HG03039 (cell line): Measurements from ENCODE around the gene GSTO2.

ENCODE experiments used
- ATAC-seq: cut with Tn5 transposase; IDR thresholded peaks from one replicate; pipeline ENCODE4 v1.9.1; 2021; ENCODE audit warnings: mild to moderate bottlenecking, moderate library complexity; ENCODE audit not compliant: unreplicated experiment

The GSTO2 gene

DNA sequence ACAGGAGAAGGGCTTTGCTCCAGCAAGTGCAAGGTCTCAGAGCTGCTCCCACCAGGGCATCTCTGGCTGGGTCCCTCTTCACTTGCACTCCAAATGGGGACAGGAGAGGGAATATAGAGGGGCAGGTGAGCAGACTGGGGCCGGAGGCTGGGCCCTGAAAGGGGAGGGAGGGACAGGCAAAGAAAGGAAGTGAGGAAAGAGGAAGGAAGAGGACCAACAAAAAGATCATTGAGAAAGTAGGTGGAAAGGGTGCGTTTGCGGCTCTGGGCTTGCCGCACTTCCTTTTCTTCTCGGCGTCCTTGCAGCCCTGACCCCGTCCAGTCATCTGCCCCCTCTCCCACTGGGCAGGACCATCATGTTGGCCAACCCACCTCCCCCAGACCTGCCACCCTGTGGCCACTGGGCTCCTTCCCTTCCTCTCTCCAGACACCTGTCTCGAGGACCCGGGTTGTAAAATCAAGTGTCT, 55.3 kb downstream of the GSTO2 start:
- no peak for ATAC-seq

DNA sequence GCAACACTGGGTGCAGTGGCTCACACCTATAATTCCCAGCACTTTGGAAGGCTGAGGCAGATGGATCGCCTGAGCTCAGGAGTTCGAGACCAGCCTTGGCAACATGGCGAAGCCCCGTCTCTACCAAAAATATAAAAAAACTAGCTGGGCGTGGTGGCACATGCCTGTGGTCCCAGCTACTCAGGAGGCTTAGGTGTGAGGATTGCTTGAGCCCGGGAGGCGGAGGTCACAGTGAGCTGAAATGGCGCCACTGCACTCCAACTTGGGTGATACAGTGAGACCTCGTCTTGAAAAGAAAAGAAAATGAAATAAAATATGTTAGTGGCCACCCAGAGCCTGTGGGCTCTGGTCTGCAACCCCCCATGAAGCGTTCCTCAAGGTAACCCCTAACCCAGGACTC, 55.9 kb downstream of the GSTO2 start:
- no peak for ATAC-seq

DNA sequence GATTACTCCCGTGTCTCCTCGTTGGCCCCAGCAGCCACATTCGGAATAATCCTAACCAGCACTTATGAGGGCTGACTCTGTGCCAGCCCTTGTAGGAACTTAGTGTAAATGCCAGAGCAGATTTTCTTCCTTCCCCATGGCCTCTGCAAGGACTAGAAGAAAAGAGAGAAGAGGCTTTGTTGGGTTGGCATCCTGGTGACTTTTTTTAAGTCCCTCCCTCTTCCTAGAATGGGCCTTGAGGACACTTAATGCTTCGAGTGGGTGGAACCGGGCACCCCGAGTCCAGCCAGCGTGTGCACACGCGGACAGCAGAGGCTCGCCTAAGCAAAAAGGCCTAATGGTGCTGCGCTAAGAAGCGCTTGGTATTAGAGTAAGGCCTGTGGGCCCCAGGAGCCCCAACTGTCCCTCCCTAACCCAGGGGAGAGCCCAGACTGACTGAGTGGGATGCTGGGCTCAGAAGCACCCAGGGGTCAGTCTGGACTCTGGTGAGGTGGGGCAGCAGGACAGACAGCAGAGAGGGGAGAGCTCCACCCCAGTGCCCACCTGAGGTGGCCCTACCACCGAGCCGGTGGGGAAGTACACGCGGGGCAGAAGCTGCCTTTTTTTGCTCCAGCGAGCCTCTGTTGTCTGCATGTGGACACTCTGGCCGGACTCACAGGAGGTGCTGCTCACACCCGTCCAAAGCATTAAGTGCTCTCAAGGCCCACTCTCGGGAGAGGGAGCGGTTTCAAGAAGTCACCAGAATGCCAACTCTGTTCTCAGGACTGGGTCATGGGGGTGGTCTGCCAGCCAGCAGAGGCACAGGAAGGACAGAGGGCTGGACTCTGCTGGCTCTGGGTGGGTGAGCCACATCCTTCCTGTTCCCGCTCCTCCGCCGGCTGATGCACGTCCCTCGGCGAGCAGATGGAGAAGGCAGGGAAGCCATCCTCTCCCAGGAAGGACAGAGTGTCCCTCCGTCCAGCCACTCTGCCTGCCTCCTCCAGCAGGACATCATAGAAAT, 56.8 kb downstream of the GSTO2 start:
- no peak for ATAC-seq

DNA sequence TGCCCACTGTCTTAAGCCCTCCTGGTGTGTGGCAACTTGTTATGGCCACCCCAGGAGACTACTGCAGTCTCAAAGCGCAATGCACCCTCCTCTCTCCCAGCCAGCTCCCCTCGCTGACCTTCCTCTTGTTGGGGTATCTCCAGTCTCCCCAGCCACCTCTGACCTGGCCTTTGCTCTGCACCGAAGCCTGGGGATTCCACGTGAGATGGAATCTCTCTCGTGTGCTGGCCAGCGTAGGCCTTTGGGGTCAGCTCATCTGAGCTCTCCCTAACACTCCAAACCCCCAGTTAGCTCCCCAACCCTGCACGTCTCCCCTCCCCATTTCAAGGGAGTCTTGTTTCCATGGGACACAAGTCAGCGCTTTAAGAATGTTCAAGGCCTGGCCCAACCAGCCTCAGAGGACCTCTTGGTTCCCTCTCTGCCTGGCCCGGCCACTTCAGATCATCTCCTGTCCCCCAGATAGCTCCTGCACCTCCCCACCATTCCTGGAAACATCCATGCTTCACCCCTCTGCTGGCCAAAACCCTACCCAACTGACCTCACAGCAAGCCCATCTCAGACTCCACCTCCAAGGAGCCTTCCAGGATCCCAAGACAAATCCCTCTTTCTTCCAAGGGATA, 58.1 kb downstream of the GSTO2 start:
- ATAC-seq = no peak

DNA sequence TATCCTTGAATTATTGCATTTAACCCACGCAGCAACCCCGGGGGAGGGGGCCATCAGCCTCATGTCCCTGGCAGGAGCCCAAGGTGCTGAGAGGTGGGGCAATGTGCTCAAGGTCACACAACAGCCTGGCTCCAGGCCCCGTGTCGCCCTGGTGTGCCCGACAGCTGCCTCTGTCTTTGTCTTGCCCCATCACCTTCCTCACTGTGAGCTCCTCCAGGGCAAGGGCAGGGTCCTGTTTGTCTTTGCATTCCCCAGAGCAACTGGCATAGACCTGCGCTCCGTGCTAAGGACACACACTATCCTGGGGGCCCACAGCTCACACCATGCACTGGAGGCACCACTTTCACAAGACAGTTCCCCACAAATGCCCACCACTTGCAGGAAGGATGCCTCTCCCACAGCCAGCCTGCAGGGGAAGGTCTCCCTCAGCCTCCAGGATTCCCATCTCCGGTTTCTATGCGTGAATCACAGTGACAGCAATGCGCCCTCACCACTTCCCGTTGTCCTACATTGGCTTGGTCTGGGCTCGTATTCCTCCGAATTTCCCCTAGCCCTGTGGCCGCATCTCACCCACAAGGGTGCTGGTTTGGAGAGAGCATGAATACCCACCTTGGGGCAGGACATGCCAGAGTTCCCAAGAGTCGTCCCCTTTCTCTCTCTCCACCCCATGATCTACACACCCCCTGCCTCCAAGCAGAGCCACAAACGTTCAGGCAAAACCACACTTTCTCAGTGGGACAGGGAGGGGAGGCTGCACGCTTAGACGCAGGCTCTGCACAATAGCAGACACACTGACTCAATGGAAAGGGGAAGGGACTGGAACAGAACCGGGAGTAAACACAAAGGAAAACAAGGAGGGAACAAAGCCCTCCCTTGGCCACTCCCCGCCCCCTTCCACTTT, 59.0 kb downstream of the GSTO2 start:
- ATAC-seq = no peak

DNA sequence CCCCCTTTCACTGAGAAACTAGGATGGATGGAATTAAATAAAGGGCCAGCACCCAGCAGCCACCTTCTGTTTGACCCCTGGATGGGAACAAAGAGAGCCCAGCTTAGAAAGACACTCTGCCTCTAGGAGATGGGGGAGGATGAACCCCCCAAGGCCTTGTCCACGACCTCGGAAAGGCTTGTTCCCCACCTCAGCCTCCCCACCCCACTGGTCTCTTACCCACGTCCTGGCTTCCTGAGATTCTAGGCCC, 59.6 kb downstream of the GSTO2 start:
- ATAC-seq = no peak

DNA sequence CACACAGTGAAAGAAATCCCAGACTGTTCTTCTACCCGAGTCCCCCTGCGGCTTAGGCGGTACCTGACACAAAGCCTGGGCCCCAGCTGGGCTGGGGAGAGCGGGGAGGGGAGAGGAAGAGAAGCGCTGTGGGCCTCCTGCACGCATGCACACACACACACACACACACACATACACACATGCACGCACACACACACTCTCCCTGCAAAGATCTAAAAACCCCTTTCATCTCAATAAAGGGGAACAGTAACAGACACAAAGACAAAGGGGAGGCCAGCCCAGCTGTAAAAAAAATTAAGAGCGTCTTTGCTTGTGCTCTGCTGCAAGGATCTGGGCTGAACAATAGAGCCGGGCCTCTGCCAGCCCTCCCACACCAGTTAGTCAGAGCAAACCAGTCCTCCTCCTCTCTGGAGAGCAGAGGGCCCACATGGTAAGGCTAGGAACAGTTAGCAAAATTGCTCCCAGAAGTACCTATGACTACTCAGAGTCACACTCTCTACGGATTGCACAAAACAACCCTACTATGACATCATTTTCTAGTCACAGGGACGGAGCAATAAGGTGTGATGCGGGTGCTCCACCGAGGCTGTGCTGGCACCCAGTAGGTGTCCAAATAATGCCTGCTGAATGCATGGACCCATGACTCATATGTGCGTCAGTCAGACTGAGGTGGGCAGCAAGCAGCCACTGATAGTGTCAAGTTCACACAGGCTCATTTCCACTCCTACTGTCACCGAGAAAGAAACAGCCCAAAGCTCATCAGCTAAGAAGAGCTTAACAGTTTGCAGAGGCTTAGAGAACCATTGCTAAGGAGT, 60.1 kb downstream of the GSTO2 start:
- ATAC-seq = peak; percentile 45

DNA sequence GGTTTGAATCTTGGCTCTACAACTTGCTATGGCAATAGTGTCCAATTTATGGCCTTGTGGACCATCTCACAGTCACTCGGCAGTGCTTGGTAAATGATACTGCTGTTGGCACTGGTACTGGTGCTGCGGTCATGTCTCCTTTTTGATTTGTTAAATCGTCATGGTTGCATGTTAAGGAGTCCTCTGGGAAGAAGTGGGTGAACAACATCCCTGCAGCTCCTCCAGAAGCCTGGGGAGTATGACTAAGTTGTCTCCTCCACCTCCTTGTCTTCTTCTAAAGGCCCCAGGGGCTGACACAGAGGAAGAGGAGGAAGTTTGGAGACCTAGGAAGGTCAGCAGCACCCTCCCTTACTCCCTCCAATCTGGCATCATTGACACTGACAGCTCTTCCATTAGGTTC, 60.8 kb downstream of the GSTO2 start:
- no peak for ATAC-seq

DNA sequence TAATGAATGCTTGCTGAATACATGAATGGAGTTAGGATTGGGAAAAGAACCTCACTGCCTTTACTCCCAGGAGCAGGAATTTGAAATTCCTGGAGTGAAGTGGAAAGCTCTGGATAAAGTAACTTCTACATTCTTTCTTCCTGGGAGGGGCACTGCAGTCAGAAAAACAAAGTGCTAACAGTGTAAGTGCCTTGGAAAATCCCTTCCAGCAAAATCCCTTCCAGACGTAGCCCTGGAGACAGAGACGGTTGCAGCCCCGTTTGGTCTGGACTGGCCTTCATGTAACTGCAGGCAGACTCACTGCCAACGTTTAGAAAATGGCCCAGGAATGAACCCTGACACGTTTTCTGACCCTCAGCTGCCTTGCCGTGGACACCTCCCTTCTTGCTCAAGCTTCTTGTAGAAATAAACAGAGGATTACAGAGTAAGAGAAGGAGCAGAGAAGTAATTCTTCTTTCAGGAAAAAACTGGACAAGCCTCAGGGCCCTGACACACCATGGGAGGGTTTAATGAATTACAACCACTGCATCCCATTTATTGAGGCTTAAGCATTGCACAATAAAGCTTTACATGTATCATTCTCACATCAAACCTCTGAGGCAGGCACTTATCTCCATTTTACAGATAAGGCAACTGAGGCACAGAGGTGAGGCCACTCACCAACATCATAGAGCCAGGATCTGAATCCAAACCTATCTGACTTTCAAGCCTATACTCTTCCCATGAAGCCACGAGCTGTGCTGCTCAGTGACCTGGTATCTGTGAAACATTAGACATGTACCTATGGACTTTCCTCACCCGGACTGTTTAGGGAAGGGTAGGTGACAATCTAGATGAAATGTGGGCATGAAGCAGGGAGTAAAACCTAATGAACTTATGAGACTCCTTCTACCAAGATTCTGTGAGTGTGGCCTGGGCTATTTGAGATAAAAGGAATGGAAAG, 61.5 kb downstream of the GSTO2 start:
- ATAC-seq = no peak

DNA sequence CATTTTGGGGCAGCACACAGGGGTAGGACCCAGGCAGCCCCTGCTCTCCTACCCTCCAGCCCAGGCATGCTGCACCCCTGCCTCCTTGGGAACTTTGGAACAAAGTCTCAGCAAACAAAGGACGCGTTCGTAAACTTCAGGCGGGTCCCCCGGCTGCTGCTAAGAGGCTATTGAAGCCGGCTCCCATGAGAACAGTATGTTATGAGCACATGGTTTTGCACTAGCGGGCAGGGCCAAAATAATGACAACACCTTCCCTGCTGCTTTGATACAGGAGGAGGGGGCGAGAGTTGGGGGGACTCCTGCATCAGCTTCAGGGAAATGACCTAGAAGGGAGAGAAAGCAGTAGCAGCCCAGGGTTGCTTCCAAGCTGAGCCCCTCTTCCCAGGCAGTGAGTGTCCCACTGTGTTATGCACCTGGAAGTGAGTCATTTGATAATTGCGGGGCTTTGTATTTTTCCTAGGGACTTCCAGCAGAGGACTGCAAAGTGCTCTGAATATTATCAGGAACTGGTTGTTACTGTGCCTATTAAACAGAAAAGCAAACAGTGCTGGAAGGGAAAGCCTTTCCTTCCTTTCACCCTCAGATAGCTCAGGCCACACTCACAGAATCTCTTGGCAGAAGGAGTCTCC, 62.3 kb downstream of the GSTO2 start:
- no peak for ATAC-seq

DNA sequence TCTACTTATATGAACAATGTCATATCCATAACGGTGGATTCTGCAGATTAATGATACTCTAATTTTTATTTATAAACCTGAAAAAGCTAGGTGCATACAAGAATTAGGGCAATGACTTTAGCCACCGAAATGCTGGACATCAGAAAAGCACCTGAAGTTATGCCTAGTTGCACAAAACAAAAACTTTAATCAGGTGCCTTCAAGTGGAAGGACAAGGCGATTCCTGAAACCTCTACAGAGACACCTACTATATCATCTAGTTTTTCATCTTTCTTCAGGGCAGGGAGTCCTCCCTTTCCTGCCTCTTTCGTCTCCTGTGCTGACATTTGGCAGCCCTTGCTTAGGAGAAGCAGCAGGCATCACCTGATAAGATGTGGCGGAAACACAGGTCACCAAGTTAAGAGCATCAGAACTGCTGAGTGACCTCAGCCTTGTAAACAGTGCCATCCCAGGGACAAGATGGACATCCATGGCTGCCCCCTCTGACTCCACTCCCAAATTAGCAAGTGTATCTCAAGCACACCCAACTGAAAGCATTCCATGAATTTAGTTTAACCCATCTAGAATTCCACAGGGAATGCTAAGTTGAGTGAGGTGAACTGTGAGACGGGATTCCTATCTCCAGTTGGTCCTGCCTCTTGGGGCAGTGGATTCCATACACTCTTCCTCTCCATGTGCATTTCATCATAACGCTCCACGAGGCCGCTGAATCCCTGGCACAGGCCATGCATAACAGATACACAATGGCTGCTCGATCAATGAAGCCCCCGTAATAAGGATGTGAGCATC, 63.5 kb downstream of the GSTO2 start:
- ATAC-seq = no peak

DNA sequence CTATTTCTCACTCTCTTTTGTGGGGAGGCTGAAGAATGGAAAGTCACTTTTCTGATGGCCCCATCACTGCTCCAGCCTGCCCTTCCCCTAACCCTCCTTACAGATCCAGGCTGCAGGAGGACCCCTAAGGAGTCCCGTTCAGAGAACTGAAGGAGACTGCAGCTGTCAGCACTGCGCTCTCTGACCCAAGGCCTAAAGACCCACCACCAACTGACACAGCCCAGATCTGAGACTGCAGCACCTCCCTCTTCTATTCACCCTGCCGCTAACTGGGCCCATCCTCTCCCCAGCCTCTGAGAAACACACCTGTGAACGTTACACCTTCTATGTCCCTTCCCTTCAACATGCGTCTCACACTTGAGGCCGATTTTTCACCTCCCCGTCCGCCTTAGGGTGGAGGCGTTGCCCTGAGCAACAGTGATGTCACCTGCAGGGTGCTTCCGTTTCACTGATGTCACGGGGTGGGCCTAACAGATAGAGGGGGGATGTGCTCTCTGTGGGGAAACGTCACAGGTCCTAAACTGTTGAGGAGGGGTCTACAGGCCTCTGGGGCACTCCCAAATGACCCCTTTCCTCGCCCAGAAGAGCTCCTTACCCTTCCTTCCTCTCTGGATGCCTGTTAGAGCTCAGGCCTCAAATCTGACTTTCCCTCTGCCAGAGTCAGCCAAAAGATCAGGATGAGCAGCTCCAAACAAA, 64.2 kb downstream of the GSTO2 start:
- ATAC-seq = no peak

DNA sequence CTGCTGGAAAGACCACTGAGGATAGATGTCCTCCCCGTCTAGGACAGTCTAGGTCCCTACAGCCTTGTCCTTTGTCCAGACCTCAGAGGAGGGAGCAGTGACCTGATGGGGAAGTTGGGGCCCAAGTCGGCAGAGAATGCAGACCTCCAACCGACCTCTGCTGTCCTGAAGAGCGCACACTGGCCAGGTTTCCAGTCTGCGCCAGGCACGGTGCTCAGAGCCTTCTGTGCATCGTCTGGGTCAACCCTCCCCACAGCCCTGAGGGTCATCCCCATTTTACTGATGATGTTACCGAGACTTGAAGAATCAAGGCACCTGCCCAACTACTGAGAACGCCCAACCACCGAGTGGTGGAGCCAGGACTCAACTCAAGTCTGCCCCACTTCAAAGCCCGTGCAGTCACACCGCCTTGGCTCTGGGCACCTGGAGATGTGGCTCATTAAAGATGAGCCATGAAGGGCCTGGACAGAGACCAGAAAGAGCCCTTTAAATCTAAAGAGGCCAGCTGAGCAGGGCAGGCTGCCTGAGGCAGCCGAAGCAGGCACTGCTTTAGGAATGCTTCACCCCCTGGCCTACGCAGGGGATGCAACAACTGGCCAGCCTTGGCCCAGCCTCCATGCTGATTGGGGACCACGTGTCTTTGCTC, 64.9 kb downstream of the GSTO2 start:
- ATAC-seq = no peak

DNA sequence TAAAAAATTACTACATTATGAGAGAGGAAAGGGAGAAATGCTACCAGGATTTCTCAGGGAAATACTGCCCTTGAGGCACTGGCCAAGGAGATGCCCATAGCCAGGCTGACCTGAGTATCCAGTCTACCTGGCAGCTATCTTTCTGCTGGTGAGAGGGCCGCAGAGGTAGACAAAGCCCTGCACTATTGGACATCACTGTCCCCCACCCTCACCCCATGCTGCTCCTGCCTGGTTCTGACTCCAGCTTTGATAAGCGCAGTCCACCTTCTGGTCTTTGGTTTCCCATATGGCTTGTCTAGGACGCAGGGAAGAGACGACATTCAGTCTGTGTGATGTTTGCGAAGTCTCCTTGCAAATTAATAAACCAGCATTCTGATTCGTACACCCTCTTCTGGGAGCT, 65.6 kb downstream of the GSTO2 start:
- ATAC-seq = no peak

DNA sequence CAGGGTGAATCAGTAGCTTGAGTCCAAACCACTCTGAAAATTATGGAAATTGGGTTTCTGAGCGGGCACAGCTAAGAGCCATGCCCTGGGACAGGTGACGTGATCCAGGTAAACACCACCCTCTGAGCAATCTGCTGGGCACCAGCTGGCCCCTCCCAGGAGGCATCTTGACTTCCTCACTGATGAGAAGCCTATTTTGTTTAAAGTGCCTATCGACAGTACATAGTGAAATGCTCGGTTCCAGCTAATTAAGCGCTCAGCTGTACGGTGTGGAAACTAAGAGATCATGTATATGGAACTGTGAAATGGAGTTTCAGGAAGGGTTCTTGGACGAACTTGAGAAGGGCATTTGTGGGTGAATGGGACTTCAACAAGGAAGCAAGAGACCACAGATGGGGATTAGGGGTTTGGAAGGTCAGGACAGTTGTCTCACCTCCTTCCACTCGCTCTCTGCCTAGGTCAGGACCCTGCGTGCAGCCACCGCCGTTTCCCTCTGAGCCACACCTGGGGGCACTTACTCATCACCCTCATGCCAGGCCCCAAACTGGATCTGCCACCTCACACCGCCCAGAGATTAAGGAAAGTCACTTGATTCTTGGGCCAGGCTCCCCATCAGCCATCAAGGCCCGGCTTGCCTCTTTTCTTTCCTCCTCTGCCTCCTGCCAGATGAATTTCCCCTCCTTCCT, 66.1 kb downstream of the GSTO2 start:
- no peak for ATAC-seq

DNA sequence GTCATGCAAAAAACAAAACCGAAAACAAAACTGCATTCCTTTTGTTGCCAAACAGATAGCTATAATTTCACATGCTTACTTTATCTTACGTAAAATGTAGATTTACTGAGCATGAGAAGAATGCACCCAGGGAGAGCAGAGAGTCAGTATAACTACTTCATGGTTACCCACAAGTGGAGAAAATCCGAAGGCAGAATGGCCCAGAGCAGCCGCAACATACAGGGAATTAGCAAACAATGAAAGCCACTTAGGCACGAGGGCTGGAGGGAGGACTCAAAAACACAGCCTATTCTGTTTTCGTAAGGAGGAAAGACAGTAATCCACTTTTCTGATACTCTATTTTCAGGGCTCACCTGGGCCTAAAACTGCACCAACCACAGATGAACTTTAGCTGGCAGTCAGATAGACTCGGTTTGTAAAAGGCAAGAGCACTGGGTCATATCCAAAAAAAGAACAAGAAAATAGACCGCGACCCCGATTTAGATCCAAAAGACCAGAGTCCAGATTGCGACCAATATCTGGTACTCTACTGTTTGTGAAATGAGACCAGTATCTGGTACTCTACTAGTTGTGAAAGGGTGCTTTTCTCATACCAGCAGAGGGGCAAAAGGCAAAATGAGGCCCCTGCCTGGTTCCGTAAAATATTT, 68.0 kb downstream of the GSTO2 start:
- peak; percentile 20 for ATAC-seq
